Activated naive CD4-positive, alpha-beta T cell treated with anti-CD3 and anti-CD28 coated beads for 36 hours (primary cell): ENCODE data around the gene ADO. TPM values are rescaled to one million over a fixed set of nuclear protein-coding genes. Genes with fewer than 3 reads are reported as not detected.

Experiments
- CTCF ChIA-PET: fragments of 350-600 bp; sonication (Branson Sonifier 250); formaldehyde crosslinking; loops from one replicate; lab custom pipeline; 2021; ENCODE audit warnings: antibody characterized with exemption; lab: Charles Lee
- DNase-seq: peaks from one replicate; pipeline ENCODE4 v3.0.0-alpha.2; 2020
- H3K27ac Mint-ChIP-seq: one replicate; pipeline ENCODE4 v1.8.0; 2021; ENCODE audit warnings: mild to moderate bottlenecking, mixed read lengths
- H3K27me3 Mint-ChIP-seq: one replicate; pipeline ENCODE4 v1.8.0; 2021; ENCODE audit warnings: low read depth, mixed read lengths
- H3K36me3 Mint-ChIP-seq: one replicate; pipeline ENCODE4 v1.8.0; 2021; ENCODE audit warnings: low read depth, mixed read lengths
- H3K4me1 Mint-ChIP-seq: one replicate; pipeline ENCODE4 v1.8.0; 2021; ENCODE audit warnings: low read depth, mixed read lengths
- H3K4me3 Mint-ChIP-seq: one replicate; pipeline ENCODE4 v1.8.0; 2021; ENCODE audit warnings: mild to moderate bottlenecking, moderate library complexity, mixed read lengths
- H3K9me3 Mint-ChIP-seq: one replicate; pipeline ENCODE4 v1.8.0; 2021; ENCODE audit warnings: mixed read lengths
- intact Hi-C: fragments of 100-400 bp; cut with micrococcal nuclease; formaldehyde crosslinking; loops from one replicate; pipeline ENCODE4 v1.15.1; 2023
- total RNA-seq, 2 experiments: library from RNA; stranded (reverse); gene quantifications; one replicate each; pipeline ENCODE4 v1.2.3, GENCODE V29; 2021

Gene ADO
- total RNA-seq, 2 experiments from 2014 or later: 24.9 to 26.2 TPM

DNA sequence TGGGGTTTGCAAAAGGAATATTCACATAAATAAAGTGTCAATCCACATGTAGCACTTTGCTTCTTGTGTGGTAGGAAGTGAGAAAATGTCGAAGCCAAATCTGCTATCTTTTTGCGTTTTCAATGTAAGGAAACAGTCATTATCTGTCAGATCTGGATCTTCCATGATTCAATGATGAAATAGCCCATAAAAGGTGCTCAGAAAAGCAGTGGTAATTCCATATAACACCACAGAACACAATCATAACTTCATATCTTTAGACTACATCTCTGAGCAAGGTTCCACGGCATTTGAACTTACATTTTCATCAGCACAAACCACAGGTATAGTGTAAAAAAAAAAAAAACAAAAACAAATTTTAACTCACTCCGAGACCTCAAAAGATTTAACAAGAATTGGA lies 51.5 kb downstream of the ADO start:
- intact Hi-C loops: loop anchor here (1.0 to 5.0 kb wide), 2 partner anchors 40 to 291 kb away; partner anchors contain the start of gene EGR2
- Mint-ChIP-seq H3K4me3 (no peak overlapping the region), H3K36me3 (no peaks in the 10 kb centered on the region), H3K27me3 (peaks cover 15% of the 10 kb centered on the region), H3K9me3 (no peaks in the 10 kb centered on the region), H3K4me1 (peaks cover 40% of the 10 kb centered on the region), H3K27ac (no peak overlapping the region)
- CTCF ChIA-PET: no interaction called here
- no peak for DNase-seq

Other genes with a start within 250 kb of the ADO start
- 10 to 100 TPM; 18.5 to 21.4 TPM for gene EGR2, start 11.6 kb downstream of the ADO start, total RNA-seq